Sigmoid colon (tissue), 7 donors: ENCODE measurements around the gene MRGPRD. TPM values are rescaled to one million over a fixed set of nuclear protein-coding genes. Genes with fewer than 3 reads are reported as not detected.
A peak's percentile ranks its signal among the peaks of the same experiment; 100 is the strongest.

Experiments used
- DNase-seq: peaks from one replicate; pipeline ENCODE4 v3.0.0-alpha.2; 2019
- H3K27ac ChIP-seq, 4 donors: fragments of 200-600 bp; sonication (generic); one replicate each; pipeline ENCODE4 v1.5.1; 2016 to 2019; ENCODE audit warnings: mild to moderate bottlenecking in 1 of 4
- H3K27me3 ChIP-seq, 3 donors: fragments of 200-600 bp; sonication (generic); one replicate each; pipeline ENCODE4 v1.5.1; 2019; ENCODE audit warnings: mild to moderate bottlenecking in 1 of 3
- H3K36me3 ChIP-seq, 4 donors: fragments of 200-600 bp; sonication (generic); one replicate each; pipeline ENCODE4 v1.5.1; 2016 to 2019
- H3K4me1 ChIP-seq, 4 donors: fragments of 200-600 bp; sonication (generic); one replicate each; pipeline ENCODE4 v1.5.1; 2017 to 2019
- H3K4me3 ChIP-seq, 4 donors: fragments of 200-600 bp; sonication (generic); one replicate each; pipeline ENCODE4 v1.5.1; 2017 to 2019; ENCODE audit warnings: mild to moderate bottlenecking in 2 of 4, moderate library complexity in 1 of 4
- H3K9me3 ChIP-seq, 4 donors: fragments of 200-600 bp in 3 of 4; sonication (generic) in 3 of 4; one replicate each; pipeline versions ENCODE4 v1.5.1 to v1.6.1; 2013 to 2019
- EP300 ChIP-seq, 4 donors: sonication (generic); formaldehyde crosslinking; IDR thresholded peaks; one replicate each; pipeline ENCODE4 v1.6.1; 2017; ENCODE audit warnings: antibody characterized with exemption in 4 of 4
- POLR2A ChIP-seq, 2 donors: fragments of 450-650 bp; IDR thresholded peaks; one replicate each; pipeline ENCODE4 v1.6.1; 2016; ENCODE audit warnings: antibody characterized with exemption in 2 of 2, mild to moderate bottlenecking in 2 of 2, moderate library complexity in 2 of 2
- POLR2AphosphoS5 ChIP-seq, 4 donors: sonication (generic); formaldehyde crosslinking; IDR thresholded peaks; one replicate each; pipeline ENCODE4 v1.6.1; 2017; ENCODE audit warnings: antibody characterized with exemption in 4 of 4
- WGBS, 2 donors: extraction: QIAGEN DNeasy Blood & Tissue Kit; methylation state at CpG; one replicate each; pipeline ENCODE4 v1.1.7; 2013; 5-methylcytosine and 5-hydroxymethylcytosine counted together
- intact Hi-C: fragments of 100-400 bp; cut with DNase I; formaldehyde crosslinking; loops from one replicate; pipeline ENCODE4 v1.15.1; 2023
- polyA plus RNA-seq, 3 donors: library from polyadenylated mRNA; stranded (reverse); fragments of 200-250 nt; gene quantifications; one replicate each; pipeline ENCODE4 v1.2.3, GENCODE V29; 2013
- total RNA-seq, 4 donors: library from RNA; depleted of rRNA; stranded (reverse); fragments of >200 nt; gene quantifications; one replicate each; pipeline ENCODE4 v1.1.0, GENCODE V29; 2016
- TF ChIP-seq, protein P1 (sequence below), 4 experiments: fragments of 450-650 bp in 3 of 4; fragments of 200-600 bp in 1 of 4; IDR thresholded peaks; one replicate each; pipeline ENCODE4 v1.5.1; 2016 to 2019; ENCODE audit warnings: antibody characterized with exemption in 4 of 4, mild to moderate bottlenecking in 3 of 4, moderate library complexity in 2 of 4
- donor health status: healthy with polysubstance abuse.
- donor health status: Bipolar disorder and iron deficiency.
- donor health status: healthy.

The MRGPRD gene
- total and polyA plus RNA-seq, 7 donors: 1.9 to 2.2 (median 2.1) TPM; not detected in 4

DNA sequence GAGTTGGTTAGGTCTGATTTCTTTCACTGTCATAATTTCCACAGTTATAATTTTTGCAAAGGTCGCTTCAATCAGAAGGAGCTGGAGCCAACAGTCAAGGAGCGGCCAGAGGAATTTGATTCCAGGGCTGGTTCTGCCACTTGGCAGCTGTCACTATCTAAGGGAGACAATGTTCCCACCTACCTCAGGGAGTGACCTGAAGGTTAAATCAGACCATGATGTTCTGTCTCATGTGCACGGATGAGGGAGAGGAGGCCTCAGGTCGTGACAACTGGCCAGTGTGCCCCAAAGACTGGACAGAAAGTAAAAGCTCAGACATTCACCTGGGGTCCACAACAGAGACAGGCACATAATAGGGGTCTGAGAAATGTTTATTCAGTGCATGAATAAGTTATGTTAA, 7.6 kb downstream of the MRGPRD start:
- TF ChIP-seq POLR2AphosphoS5 (IDR thresholded peaks at IDR 0.05): no peak
- TF ChIP-seq, protein P1, sequence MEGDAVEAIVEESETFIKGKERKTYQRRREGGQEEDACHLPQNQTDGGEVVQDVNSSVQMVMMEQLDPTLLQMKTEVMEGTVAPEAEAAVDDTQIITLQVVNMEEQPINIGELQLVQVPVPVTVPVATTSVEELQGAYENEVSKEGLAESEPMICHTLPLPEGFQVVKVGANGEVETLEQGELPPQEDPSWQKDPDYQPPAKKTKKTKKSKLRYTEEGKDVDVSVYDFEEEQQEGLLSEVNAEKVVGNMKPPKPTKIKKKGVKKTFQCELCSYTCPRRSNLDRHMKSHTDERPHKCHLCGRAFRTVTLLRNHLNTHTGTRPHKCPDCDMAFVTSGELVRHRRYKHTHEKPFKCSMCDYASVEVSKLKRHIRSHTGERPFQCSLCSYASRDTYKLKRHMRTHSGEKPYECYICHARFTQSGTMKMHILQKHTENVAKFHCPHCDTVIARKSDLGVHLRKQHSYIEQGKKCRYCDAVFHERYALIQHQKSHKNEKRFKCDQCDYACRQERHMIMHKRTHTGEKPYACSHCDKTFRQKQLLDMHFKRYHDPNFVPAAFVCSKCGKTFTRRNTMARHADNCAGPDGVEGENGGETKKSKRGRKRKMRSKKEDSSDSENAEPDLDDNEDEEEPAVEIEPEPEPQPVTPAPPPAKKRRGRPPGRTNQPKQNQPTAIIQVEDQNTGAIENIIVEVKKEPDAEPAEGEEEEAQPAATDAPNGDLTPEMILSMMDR (IDR thresholded peaks at IDR 0.05): no peak
- TF ChIP-seq EP300 (IDR thresholded peaks at IDR 0.05): no peak
- no peak for TF ChIP-seq POLR2A (IDR thresholded peaks at IDR 0.05)
- intact Hi-C loops: no loop called here
- Histone ChIP-seq H3K27me3 (no peaks in the 10 kb centered on the region), H3K4me1 (peaks cover 0 to 19% (median 5%) of the 10 kb centered on the region in 4 donors), H3K4me3 (no peak overlapping the region), H3K27ac (no peak overlapping the region), H3K36me3 (no peaks in the 10 kb centered on the region), H3K9me3 (no peaks in the 10 kb centered on the region)
- 55 to 66% methylated on average over 4 of the region's 4 CpGs for WGBS, 2 donors
- DNase-seq: no peak

DNA sequence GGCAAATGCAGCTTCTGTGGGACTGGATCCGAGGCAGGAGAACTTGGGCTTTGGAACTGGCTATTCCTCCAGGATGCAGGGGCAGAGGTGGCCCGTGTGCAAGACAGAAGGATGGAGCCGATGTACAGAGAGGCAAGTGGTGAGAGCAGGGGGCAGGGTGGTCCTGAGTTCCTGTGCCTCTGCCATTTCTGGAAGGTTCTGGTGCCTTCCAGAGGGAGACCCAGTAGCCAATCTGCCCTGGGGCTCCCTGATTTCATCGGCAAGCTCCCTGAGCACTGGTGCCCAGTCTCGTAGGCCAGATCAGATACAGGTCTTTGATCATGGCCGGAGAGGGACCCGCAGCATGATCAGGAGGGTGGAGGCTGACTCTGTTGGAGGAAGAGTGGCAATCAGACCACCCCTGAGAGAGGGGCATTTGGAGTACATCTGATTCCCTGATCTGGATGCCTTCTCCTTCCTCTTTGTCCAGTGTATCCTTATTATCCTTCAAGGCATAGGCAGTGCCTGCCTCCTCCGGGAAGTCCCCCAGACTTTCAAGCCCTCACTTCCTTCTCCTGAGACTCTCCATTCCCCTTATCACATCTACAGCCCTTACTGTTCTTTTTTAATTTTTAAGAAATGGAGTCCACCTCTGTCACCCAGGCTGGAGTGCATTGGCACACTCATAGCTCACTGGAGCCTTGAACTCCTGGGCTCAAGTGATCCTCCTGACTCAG, 9.7 kb downstream of the MRGPRD start:
- no peaks in the 10 kb centered on the region for H3K36me3 ChIP-seq
- WGBS, 2 donors: 83 to 90% methylated on average over 8 of the region's 8 CpGs
- no peak overlapping the region for H3K27ac ChIP-seq
- intact Hi-C loops: no loop called here
- H3K27me3 ChIP-seq: no peaks in the 10 kb centered on the region
- H3K4me1 ChIP-seq: peaks cover 0 to 19% (median 5%) of the 10 kb centered on the region in 4 donors
- no peak overlapping the region for H3K4me3 ChIP-seq
- no peaks in the 10 kb centered on the region for H3K9me3 ChIP-seq
- DNase-seq: peak; percentile 36
- TF ChIP-seq, protein P1 (IDR thresholded peaks at IDR 0.05): no peak
- TF ChIP-seq POLR2AphosphoS5 (IDR thresholded peaks at IDR 0.05) (no peak), EP300 (IDR thresholded peaks at IDR 0.05) (no peak), POLR2A (IDR thresholded peaks at IDR 0.05) (no peak)

DNA sequence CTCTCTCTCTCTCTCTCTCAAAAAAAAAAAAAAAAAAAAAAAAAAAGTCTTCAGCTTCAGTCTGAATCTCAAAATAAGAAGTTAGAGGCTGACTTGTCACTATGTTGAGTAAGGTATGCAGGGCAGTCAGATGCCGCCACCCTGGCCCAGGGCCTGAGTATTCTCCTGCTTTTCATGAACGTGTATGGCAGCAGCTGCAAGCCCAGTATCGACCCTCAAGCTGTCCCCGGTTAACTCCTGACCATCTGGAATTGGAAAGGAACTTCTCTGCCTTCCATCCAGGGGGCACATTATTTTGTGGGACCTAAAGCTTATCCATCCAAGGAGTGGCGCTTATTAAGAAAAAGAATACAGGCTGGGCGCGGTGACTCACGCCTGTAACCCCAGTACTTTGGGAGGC, 11.4 kb downstream of the MRGPRD start:
- no peak overlapping the region for H3K4me3 ChIP-seq
- H3K4me1 ChIP-seq: peaks cover 0 to 19% (median 5%) of the 10 kb centered on the region in 4 donors
- no peak for TF ChIP-seq POLR2A (IDR thresholded peaks at IDR 0.05)
- TF ChIP-seq, protein P1 (IDR thresholded peaks at IDR 0.05): no peak
- TF ChIP-seq POLR2AphosphoS5 (IDR thresholded peaks at IDR 0.05): no peak
- no peak for TF ChIP-seq EP300 (IDR thresholded peaks at IDR 0.05)
- H3K9me3 ChIP-seq: no peaks in the 10 kb centered on the region
- intact Hi-C loops: no loop called here
- DNase-seq: peak; percentile 32
- H3K27ac ChIP-seq: no peak overlapping the region
- no peaks in the 10 kb centered on the region for H3K36me3 ChIP-seq
- WGBS, 2 donors: 62 to 78% methylated on average over 8 of the region's 8 CpGs
- H3K27me3 ChIP-seq: no peaks in the 10 kb centered on the region

DNA sequence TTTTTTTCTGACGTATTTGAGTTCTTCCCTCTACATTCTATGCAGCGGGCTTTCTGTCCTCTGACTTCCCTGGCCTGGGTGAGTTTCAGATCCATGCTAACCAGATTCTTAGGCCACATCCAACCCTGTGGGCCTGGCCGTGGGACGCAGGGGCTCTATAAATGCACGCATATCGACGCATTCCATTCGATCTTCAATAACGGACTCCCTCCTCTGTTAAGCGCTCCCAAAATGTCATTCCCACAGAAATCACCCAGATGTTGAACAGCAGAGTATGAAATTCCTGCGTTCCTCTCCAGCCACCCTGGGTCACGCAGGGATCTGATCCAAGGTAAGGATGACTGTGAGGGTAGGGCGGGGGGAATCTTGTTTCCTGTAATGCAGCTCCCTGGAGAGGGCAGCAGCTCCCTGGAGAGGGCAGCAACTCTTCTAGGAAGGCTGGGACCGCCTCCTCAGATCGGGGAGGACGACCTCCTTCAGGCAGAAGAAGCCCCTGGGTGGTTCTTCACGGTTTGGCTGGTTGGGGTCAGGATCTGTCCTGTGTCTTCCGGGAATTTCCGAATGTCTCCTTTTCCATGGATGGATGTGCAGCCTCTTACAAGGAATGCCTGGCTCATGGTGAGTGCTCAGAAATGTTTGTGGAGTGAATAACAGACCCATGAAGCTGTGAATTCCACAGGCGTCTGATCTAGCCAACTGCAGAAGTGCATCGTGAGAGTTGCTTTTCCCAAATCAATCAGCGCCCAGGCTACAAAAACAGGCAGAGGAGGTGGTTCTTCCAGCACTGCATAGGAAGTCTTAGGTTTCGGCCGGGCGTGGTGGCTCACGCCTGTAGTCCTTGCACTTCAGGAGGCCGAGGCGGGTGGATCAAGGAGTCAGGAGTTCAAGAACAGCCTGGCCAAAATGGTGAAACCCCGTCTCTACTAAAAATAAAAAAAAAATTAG, 12.2 kb downstream of the MRGPRD start:
- Histone ChIP-seq H3K36me3 (no peaks in the 10 kb centered on the region), H3K27ac (peak overlapping the region in 2 of 4 donors; percentile 35 to 52), H3K4me3 (no peak overlapping the region), H3K4me1 (peaks cover 0 to 17% (median 5%) of the 10 kb centered on the region in 4 donors), H3K27me3 (no peaks in the 10 kb centered on the region), H3K9me3 (no peaks in the 10 kb centered on the region)
- DNase-seq: peak; percentile 61
- TF ChIP-seq POLR2AphosphoS5 (IDR thresholded peaks at IDR 0.05) (no peak), EP300 (IDR thresholded peaks at IDR 0.05) (no peak), POLR2A (IDR thresholded peaks at IDR 0.05) (no peak)
- TF ChIP-seq, protein P1 (IDR thresholded peaks at IDR 0.05): no peak
- intact Hi-C loops: no loop called here
- 73 to 75% methylated on average over 29 of the region's 29 CpGs for WGBS, 2 donors
